ENCODE measurements around the gene IFT80. TPM values are rescaled to one million over a fixed set of nuclear protein-coding genes. Genes with fewer than 3 reads are reported as not detected.

Gene IFT80
- total and polyA plus RNA-seq, 10 of the 15 experiments (the other 5 are each of a cell fraction or from before 2014, with no cell fraction given): 6.5 to 21.5 (median 14.1) TPM

- ChIA-PET CTCF (interaction anchor here (0.8 kb wide), 1 partner anchor 367 kb away, joined by 3 read pairs; no protein-coding TSS in a partner anchor), SMC1A (ENCODE audit: uncharacterized antibody, unreplicated experiment) (interaction anchor here (2.0 to 3.9 kb wide), 2 partner anchors 30 to 50 kb away, joined by 7 to 19 read pairs; partner anchors contain the start of gene TRIM59), RAD21 (ENCODE audit: unreplicated experiment) (interaction anchor here (0.8 to 1.3 kb wide), 3 partner anchors 9 to 50 kb away, joined by 3 to 5 read pairs (median 4); partner anchors contain the start of gene TRIM59), POLR2A (interaction anchor here (0.9 to 2.8 kb wide), 5 partner anchors 18 to 51 kb away, joined by 3 to 34 read pairs (median 3); partner anchors contain the start of gene TRIM59)
- ATAC-seq (peak; percentile 41), DNase-seq (ENCODE audit: low read depth, low spot score) (no peak), FAIRE-seq (no peak)
- peak overlapping the region; percentile 53 for H3K4me2 ChIP-seq (ENCODE audit: control insufficient read depth, insufficient read depth)
- peak in 1 of 2 experiments; percentile 17; a peak in 1 of 4 replicates for TF ChIP-seq IKZF2 (IDR thresholded peaks at IDR 0.05)
- peak; percentile 52; the same call in 1 of the 2 replicates for TF ChIP-seq MLLT1 (IDR thresholded peaks at IDR 0.05)
- 0 out of 2 replicates have a peak, but pooled peaks have one; percentile 11 for TF ChIP-seq NR2F1 (conservative IDR thresholded peaks at IDR 0.05)
- no peak for TF ChIP-seq MXI1 (IDR thresholded peaks at IDR 0.05; ENCODE audit: low read depth, low read length)
- TF ChIP-seq SREBF1 (IDR thresholded peaks at IDR 0.05; ENCODE audit: low read length): no peak
- no peak for TF ChIP-seq EGR1 (IDR thresholded peaks at IDR 0.05; ENCODE audit: borderline replicate concordance in 1 of 2, low read depth in 2 of 2, low read length in 2 of 2)
- no TSS peak for BruUV-seq (replicated peaks)
- H3K27me3 ChIP-seq (replicated peaks in 1 of 2; ENCODE audit: control insufficient read depth in 2 of 2, insufficient read depth in 2 of 2, low read length in 1 of 2): no peaks in the 10 kb centered on the region
- under 1% methylated on average over 49 of the region's 49 CpGs for WGBS (ENCODE audit: insufficient coverage, insufficient replicate concordance, low lambda C conversion rate, missing lambda C conversion rate)
- H4K20me1 ChIP-seq (ENCODE audit: control insufficient read depth, insufficient read depth): no peaks in the 10 kb centered on the region
- H3K79me2 ChIP-seq (ENCODE audit: control insufficient read depth, insufficient read depth, low read length): peaks cover 78% of the 10 kb centered on the region
- intact Hi-C loops (cut with micrococcal nuclease; ENCODE audit: unreplicated experiment): loop anchor here (5.0 kb wide), 1 partner anchor 388 kb away; no protein-coding TSS in a partner anchor
- in situ Hi-C loops (cut with MboI): no loop called here
- peak overlapping the region; percentile 98 for H3K9ac ChIP-seq (ENCODE audit: control insufficient read depth, insufficient read depth, low read length)
- H3K4me3 ChIP-seq: peak overlapping the region; percentile 99
- H3K36me3 ChIP-seq (ENCODE audit: control insufficient read depth in 2 of 2, insufficient read depth in 2 of 2, low read length in 1 of 2): no peaks in the 10 kb centered on the region
- peak overlapping the region; percentile 90 for H3K27ac ChIP-seq (ENCODE audit: control insufficient read depth, insufficient read depth)
- no peaks in the 10 kb centered on the region for H3K9me3 ChIP-seq (replicated peaks; ENCODE audit: control insufficient read depth, insufficient read depth, low read length)
- no peaks in the 10 kb centered on the region for H3K4me1 ChIP-seq (ENCODE audit: control insufficient read depth, insufficient read depth, low read length)
- peak overlapping the region; percentile 79 for H2AFZ ChIP-seq (ENCODE audit: control insufficient read depth, low read depth, low read length)
Observed at GRCh38 chr3:160400030-160400701, 1.1 kb upstream of the IFT80 start.

All from GM12878 (cell line).